ENCODE data around the gene PTPRT. TPM values are rescaled to one million over a fixed set of nuclear protein-coding genes. Genes with fewer than 3 reads are reported as not detected.
A peak's percentile ranks its signal among the peaks of the same experiment; 100 is the strongest.

The PTPRT gene
- total and polyA plus RNA-seq, 2 of the 13 experiments (the other 11 are each of a cell fraction or from before 2014, with no cell fraction given): under 0.01 to 0.09 TPM

- intact Hi-C loops (cut with micrococcal nuclease; ENCODE audit: unreplicated experiment): no loop called here
- in situ Hi-C loops (cut with HindIII; ENCODE audit: extremely low pct_ligation_motif_present, low pct_unique_long_range_greater_than_20kb): no loop called here
- Histone ChIP-seq H3K27ac (ENCODE audit: extremely low read length, insufficient read depth, low read length) (no peak overlapping the region), H3K9ac (ENCODE audit: insufficient read depth, low read depth, low read length) (no peak overlapping the region), H3K79me2 (ENCODE audit: insufficient read depth, low read length) (no peaks in the 10 kb centered on the region), H3K4me3 (replicated peaks in 1 of 3; ENCODE audit: insufficient read depth in 1 of 3, low read depth in 2 of 3, low read length in 3 of 3) (no peak overlapping the region), H3K36me3 (replicated peaks in 1 of 2; ENCODE audit: control insufficient read depth in 1 of 2, insufficient read depth in 2 of 2, low read length in 2 of 2) (no peaks in the 10 kb centered on the region), H3K9me3 (ENCODE audit: low read length) (peaks cover 91% of the 10 kb centered on the region), H4K20me1 (ENCODE audit: insufficient read depth, low read length) (no peaks in the 10 kb centered on the region), H3K4me1 (ENCODE audit: insufficient read depth, low read length) (no peaks in the 10 kb centered on the region), H2AFZ (ENCODE audit: low read length) (no peak overlapping the region), H3K27me3 (ENCODE audit: control insufficient read depth in 1 of 2, insufficient read depth in 2 of 2, low read length in 2 of 2) (no peaks in the 10 kb centered on the region), H3K4me2 (ENCODE audit: low read depth, low read length) (no peak overlapping the region)
- ChIA-PET POLR2A (no interaction called here), CTCF (ENCODE audit: low intra/inter-chr PET ratio, low total read pairs) (no interaction called here)
- WGBS (ENCODE audit: low lambda C conversion rate): 5% methylated on average over 6 of the region's 6 CpGs
- FAIRE-seq (no peak), ATAC-seq (no peak), DNase-seq (ENCODE audit: low spot score) (no peak)
- TF ChIP-seq ZNF577 (CRISPR knock-in tag; IDR thresholded peaks at IDR 0.05; ENCODE audit: borderline replicate concordance, low read depth) (no peak), HIC2 (CRISPR knock-in tag; IDR thresholded peaks at IDR 0.05; ENCODE audit: low read depth) (no peak), CEBPG (CRISPR knock-in tag; IDR thresholded peaks at IDR 0.05) (no peak), LCORL (IDR thresholded peaks at IDR 0.05) (no peak), LCORL (CRISPR knock-in tag; IDR thresholded peaks at IDR 0.05) (no peak), TGIF2 (CRISPR knock-in tag; IDR thresholded peaks at IDR 0.05) (no peak), TSC22D2 (CRISPR knock-in tag; IDR thresholded peaks at IDR 0.05; ENCODE audit: borderline replicate concordance) (no peak)
- no TSS peak for BruUV-seq (replicated peaks)
These were observed 927.9 kb downstream of the PTPRT start for GRCh38 chr20:42261766-42262270.

GRCh38 chr20:42260184-42260583, 929.5 kb downstream of the PTPRT start:
- H3K4me1 ChIP-seq (ENCODE audit: insufficient read depth, low read length): no peaks in the 10 kb centered on the region
- no peak for ATAC-seq
- H2AFZ ChIP-seq (ENCODE audit: low read length): no peak overlapping the region
- H3K27ac ChIP-seq (ENCODE audit: extremely low read length, insufficient read depth, low read length): no peak overlapping the region
- H3K36me3 ChIP-seq (replicated peaks in 1 of 2; ENCODE audit: control insufficient read depth in 1 of 2, insufficient read depth in 2 of 2, low read length in 2 of 2): no peaks in the 10 kb centered on the region
- BruUV-seq (replicated peaks): no TSS peak
- ChIA-PET POLR2A (no interaction called here), CTCF (ENCODE audit: low intra/inter-chr PET ratio, low total read pairs) (no interaction called here)
- DNase-seq (ENCODE audit: low spot score): no peak
- no peaks in the 10 kb centered on the region for H3K79me2 ChIP-seq (ENCODE audit: insufficient read depth, low read length)
- intact Hi-C loops (cut with micrococcal nuclease; ENCODE audit: unreplicated experiment): no loop called here
- H3K9ac ChIP-seq (ENCODE audit: insufficient read depth, low read depth, low read length): no peak overlapping the region
- TF ChIP-seq CREB1 (IDR thresholded peaks at IDR 0.05) (peak; percentile 76), CREB1 (CRISPR knock-in tag; IDR thresholded peaks at IDR 0.05) (no peak), MLXIP (CRISPR knock-in tag; IDR thresholded peaks at IDR 0.05; ENCODE audit: borderline replicate concordance) (no peak)
- no peaks in the 10 kb centered on the region for H3K27me3 ChIP-seq (ENCODE audit: control insufficient read depth in 1 of 2, insufficient read depth in 2 of 2, low read length in 2 of 2)
- H4K20me1 ChIP-seq (ENCODE audit: insufficient read depth, low read length): no peaks in the 10 kb centered on the region
- WGBS (ENCODE audit: low lambda C conversion rate): 0% methylated on average over 3 of the region's 4 CpGs
- peaks cover 91% of the 10 kb centered on the region for H3K9me3 ChIP-seq (ENCODE audit: low read length)
- H3K4me3 ChIP-seq (replicated peaks in 1 of 3; ENCODE audit: insufficient read depth in 1 of 3, low read depth in 2 of 3, low read length in 3 of 3): no peak overlapping the region
- in situ Hi-C loops (cut with HindIII; ENCODE audit: extremely low pct_ligation_motif_present, low pct_unique_long_range_greater_than_20kb): no loop called here
- no peak overlapping the region for H3K4me2 ChIP-seq (ENCODE audit: low read depth, low read length)
- FAIRE-seq: no peak
